ENCODE measurements around the gene NFE2L2.

NFE2L2 gene

DNA sequence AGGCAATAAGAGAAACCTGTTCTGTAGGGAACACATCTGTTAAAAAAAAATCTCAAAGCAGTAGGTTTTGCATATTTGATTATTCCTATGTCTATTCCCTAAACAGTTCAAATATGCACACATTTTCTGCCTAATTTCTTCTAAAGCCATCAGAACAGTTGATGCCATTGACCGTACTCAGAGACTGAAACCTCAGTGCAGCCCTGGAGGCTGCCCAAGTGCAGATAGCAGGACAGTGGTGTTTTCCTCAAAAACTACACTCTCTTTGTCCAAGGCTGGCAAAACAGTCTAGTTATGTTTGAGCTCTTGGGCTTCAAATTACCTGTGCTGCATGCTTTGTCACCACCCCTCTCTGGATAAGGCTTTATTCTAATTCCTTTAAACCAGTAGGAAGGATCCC lies 23.3 kb upstream of the NFE2L2 start:
- H3K36me3 ChIP-seq (replicated peaks; ENCODE audit: insufficient read depth, low read length), result no peaks in the 10 kb centered on the region
- H3K9me2 ChIP-seq (replicated peaks; ENCODE audit: insufficient read depth, low read length), result no peaks in the 10 kb centered on the region
- no peak overlapping the region for H3K9ac ChIP-seq (ENCODE audit: low read length)
- no peak for DNase-seq
- H3K27me3 ChIP-seq (replicated peaks; ENCODE audit: insufficient read depth, low read length), result no peaks in the 10 kb centered on the region
- H3K4me1 ChIP-seq (ENCODE audit: low read length), result peaks cover 7% of the 10 kb centered on the region
- H4K20me1 ChIP-seq (ENCODE audit: insufficient read depth, low read length), result no peaks in the 10 kb centered on the region
- no peaks in the 10 kb centered on the region for H3K9me3 ChIP-seq (replicated peaks; ENCODE audit: insufficient read depth, low read length)
- H3K27ac ChIP-seq (ENCODE audit: low read length), result no peak overlapping the region
- no peak overlapping the region for H3K4me3 ChIP-seq (ENCODE audit: low read length)
- H3K79me2 ChIP-seq (ENCODE audit: low read length), result no peaks in the 10 kb centered on the region
- H3K4me2 ChIP-seq (ENCODE audit: low read depth, low read length), result no peak overlapping the region
- TF ChIP-seq EZH2phosphoT487 (IDR thresholded peaks at IDR 0.05; ENCODE audit: low read length) (no peak), EZH2 (optimal IDR thresholded peaks at IDR 0.05; ENCODE audit: low read depth, low read length) (no peak)
- TF ChIP-seq, protein P1, sequence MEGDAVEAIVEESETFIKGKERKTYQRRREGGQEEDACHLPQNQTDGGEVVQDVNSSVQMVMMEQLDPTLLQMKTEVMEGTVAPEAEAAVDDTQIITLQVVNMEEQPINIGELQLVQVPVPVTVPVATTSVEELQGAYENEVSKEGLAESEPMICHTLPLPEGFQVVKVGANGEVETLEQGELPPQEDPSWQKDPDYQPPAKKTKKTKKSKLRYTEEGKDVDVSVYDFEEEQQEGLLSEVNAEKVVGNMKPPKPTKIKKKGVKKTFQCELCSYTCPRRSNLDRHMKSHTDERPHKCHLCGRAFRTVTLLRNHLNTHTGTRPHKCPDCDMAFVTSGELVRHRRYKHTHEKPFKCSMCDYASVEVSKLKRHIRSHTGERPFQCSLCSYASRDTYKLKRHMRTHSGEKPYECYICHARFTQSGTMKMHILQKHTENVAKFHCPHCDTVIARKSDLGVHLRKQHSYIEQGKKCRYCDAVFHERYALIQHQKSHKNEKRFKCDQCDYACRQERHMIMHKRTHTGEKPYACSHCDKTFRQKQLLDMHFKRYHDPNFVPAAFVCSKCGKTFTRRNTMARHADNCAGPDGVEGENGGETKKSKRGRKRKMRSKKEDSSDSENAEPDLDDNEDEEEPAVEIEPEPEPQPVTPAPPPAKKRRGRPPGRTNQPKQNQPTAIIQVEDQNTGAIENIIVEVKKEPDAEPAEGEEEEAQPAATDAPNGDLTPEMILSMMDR (IDR thresholded peaks at IDR 0.05; ENCODE audit: low read length), result no peak
- no peak overlapping the region for H2AFZ ChIP-seq (ENCODE audit: low read length)
- H3F3A ChIP-seq (ENCODE audit: insufficient read depth, low read length), result peaks cover 6% of the 10 kb centered on the region; the same call in 1 of the 2 replicates

DNA sequence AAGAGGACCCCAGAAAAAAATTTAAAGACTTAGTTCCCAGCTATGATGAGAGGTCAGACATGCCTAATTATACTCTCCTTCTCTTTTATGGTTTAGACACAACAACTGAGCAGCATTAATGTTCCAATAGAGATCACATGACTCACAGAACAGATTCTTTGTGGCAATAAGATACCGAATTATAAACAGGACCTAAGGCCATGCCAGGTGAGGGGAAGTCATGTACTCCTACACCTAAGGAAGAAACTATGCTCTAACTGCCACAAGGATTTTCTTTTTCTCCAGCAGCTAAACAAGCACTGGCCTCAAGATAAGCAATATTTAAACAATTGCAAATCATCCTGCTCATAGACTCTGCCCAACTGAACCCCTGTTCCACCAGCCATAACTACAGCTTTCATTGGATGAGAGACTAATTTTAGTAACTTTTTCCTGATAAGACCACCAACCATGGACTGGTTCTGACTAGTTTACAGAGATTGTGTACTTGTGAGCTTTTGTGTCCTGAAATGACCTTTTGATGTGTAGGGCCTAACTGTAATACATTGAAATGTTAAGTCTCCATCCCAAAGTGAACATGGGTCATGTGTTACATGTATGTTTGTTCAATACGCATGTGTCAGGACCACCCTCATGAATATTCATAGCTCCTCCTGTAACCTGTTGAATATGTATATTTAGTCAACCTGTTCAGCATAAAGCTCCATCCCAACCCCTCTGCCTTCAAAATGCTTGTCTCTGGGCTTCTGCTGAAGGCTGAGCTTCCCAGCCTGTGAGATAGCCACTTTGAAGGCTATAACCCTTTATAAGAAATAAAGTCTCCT lies 21.6 kb upstream of the NFE2L2 start:
- no peak overlapping the region for H3K27ac ChIP-seq (ENCODE audit: low read length)
- H4K20me1 ChIP-seq (ENCODE audit: insufficient read depth, low read length), result no peaks in the 10 kb centered on the region
- peaks cover 6% of the 10 kb centered on the region; the same call in 1 of the 2 replicates for H3F3A ChIP-seq (ENCODE audit: insufficient read depth, low read length)
- H3K9me2 ChIP-seq (replicated peaks; ENCODE audit: insufficient read depth, low read length), result no peaks in the 10 kb centered on the region
- no peaks in the 10 kb centered on the region for H3K36me3 ChIP-seq (replicated peaks; ENCODE audit: insufficient read depth, low read length)
- TF ChIP-seq EZH2 (optimal IDR thresholded peaks at IDR 0.05; ENCODE audit: low read depth, low read length) (no peak), EZH2phosphoT487 (IDR thresholded peaks at IDR 0.05; ENCODE audit: low read length) (no peak)
- TF ChIP-seq, protein P1 (IDR thresholded peaks at IDR 0.05; ENCODE audit: low read length), result no peak
- H3K79me2 ChIP-seq (ENCODE audit: low read length), result no peaks in the 10 kb centered on the region
- no peaks in the 10 kb centered on the region for H3K9me3 ChIP-seq (replicated peaks; ENCODE audit: insufficient read depth, low read length)
- H3K9ac ChIP-seq (ENCODE audit: low read length), result no peak overlapping the region
- H3K4me3 ChIP-seq (ENCODE audit: low read length), result no peak overlapping the region
- H3K4me1 ChIP-seq (ENCODE audit: low read length), result peaks cover 18% of the 10 kb centered on the region
- no peak for DNase-seq
- H3K27me3 ChIP-seq (replicated peaks; ENCODE audit: insufficient read depth, low read length), result no peaks in the 10 kb centered on the region
- no peak overlapping the region for H2AFZ ChIP-seq (ENCODE audit: low read length)
- H3K4me2 ChIP-seq (ENCODE audit: low read depth, low read length), result no peak overlapping the region

DNA sequence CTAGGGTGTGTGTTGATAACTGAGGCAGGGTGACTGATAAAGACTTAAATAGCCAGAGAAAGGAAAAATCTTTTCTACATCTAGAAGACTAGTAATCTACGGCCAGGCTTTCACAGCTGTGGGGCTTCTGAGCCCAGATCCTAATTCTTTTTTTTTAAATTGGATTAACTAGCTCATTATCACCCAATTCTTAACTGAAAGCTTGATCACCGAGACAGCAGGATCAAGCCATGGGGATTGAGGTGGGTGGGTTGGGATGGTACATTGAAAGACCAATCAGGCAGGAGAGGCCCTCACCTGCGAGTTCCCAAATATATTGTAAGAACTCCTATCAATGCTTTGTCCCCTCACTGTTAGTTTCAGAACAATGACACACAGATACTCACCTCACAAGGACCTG lies 20.0 kb upstream of the NFE2L2 start:
- H3K27ac ChIP-seq (ENCODE audit: low read length), result no peak overlapping the region
- H3K9ac ChIP-seq (ENCODE audit: low read length), result no peak overlapping the region
- no peaks in the 10 kb centered on the region for H3F3A ChIP-seq (ENCODE audit: insufficient read depth, low read length)
- no peaks in the 10 kb centered on the region for H3K79me2 ChIP-seq (ENCODE audit: low read length)
- H4K20me1 ChIP-seq (ENCODE audit: insufficient read depth, low read length), result no peaks in the 10 kb centered on the region
- no peaks in the 10 kb centered on the region for H3K9me2 ChIP-seq (replicated peaks; ENCODE audit: insufficient read depth, low read length)
- DNase-seq, result no peak
- H3K4me3 ChIP-seq (ENCODE audit: low read length), result no peak overlapping the region
- H3K4me1 ChIP-seq (ENCODE audit: low read length), result peaks cover 11% of the 10 kb centered on the region
- TF ChIP-seq EZH2 (optimal IDR thresholded peaks at IDR 0.05; ENCODE audit: low read depth, low read length) (no peak), EZH2phosphoT487 (IDR thresholded peaks at IDR 0.05; ENCODE audit: low read length) (no peak)
- TF ChIP-seq, protein P1 (IDR thresholded peaks at IDR 0.05; ENCODE audit: low read length), result no peak
- no peaks in the 10 kb centered on the region for H3K9me3 ChIP-seq (replicated peaks; ENCODE audit: insufficient read depth, low read length)
- no peaks in the 10 kb centered on the region for H3K27me3 ChIP-seq (replicated peaks; ENCODE audit: insufficient read depth, low read length)
- H3K4me2 ChIP-seq (ENCODE audit: low read depth, low read length), result no peak overlapping the region
- H3K36me3 ChIP-seq (replicated peaks; ENCODE audit: insufficient read depth, low read length), result no peaks in the 10 kb centered on the region
- no peak overlapping the region for H2AFZ ChIP-seq (ENCODE audit: low read length)

Measured in MM.1S (cell line).